NCI-H2107 treated with DMSO at 0.1 percent for 48 hours (cell line): ENCODE measurements around the gene TIMM17A.
A peak's percentile ranks its signal among the peaks of the same experiment; 100 is the strongest.

Experiments used
- DNase-seq: peaks from one replicate; lab custom pipeline; 2025; ENCODE audit not compliant: unreplicated experiment; lab: John Stamatoyannopoulos, UW

Gene TIMM17A

GRCh38 chr1:201982623-201983379 lies 27.5 kb downstream of the TIMM17A start, which contains the start of gene RNPEP:
TSS of gene RNPEP (plus strand) at chr1:201982648. CDS start at chr1:201982667, 19 bp downstream.
- DNase-seq = no peak

- peak; percentile 34 for DNase-seq
These were observed 28.1 kb downstream of the TIMM17A start for GRCh38 chr1:201983380-201983805.

GRCh38 chr1:201984446-201984845 lies 29.1 kb downstream of the TIMM17A start:
- no peak for DNase-seq

- DNase-seq = no peak
These were observed 30.1 kb downstream of the TIMM17A start for GRCh38 chr1:201985355-201985754.

- no peak for DNase-seq
These were observed 33.3 kb downstream of the TIMM17A start for GRCh38 chr1:201988601-201989000.

GRCh38 chr1:201989354-201990128 lies 34.2 kb downstream of the TIMM17A start:
- no peak for DNase-seq

- no peak for DNase-seq
These were observed 35.1 kb downstream of the TIMM17A start for GRCh38 chr1:201990427-201990826.

GRCh38 chr1:201999625-202000238 lies 44.4 kb downstream of the TIMM17A start:
- peak; percentile 97 for DNase-seq

- DNase-seq = no peak
These were observed 47.2 kb downstream of the TIMM17A start for GRCh38 chr1:202002507-202002906.

GRCh38 chr1:202004711-202005110 lies 49.4 kb downstream of the TIMM17A start:
- DNase-seq = no peak

GRCh38 chr1:202005958-202006357 lies 50.7 kb downstream of the TIMM17A start:
- no peak for DNase-seq

GRCh38 chr1:202007304-202007703 lies 52.0 kb downstream of the TIMM17A start:
- DNase-seq = no peak

GRCh38 chr1:202007805-202008489 lies 52.6 kb downstream of the TIMM17A start:
- peak; percentile 51 for DNase-seq

- DNase-seq = peak; percentile 95
These were observed 54.2 kb downstream of the TIMM17A start for GRCh38 chr1:202009326-202010179.

- peak; percentile 99 for DNase-seq
These were observed 55.1 kb downstream of the TIMM17A start, which contains the start of gene ELF3 for GRCh38 chr1:202010180-202011015. TSS of gene ELF3 (plus strand) at chr1:202010587. CDS start at chr1:202011137, 550 bp downstream.

- DNase-seq = no peak
These were observed 56.7 kb downstream of the TIMM17A start for GRCh38 chr1:202011994-202012393.

- no peak for DNase-seq
These were observed 57.5 kb downstream of the TIMM17A start for GRCh38 chr1:202012544-202013478.

GRCh38 chr1:202013603-202014002 lies 58.3 kb downstream of the TIMM17A start:
- DNase-seq = no peak
